NT2/D1 (cell line): ENCODE measurements around the gene HS6ST3.

Source experiments
- DNase-seq: peaks from one replicate; pipeline ENCODE4 v3.0.0-alpha.2; 2011; ENCODE audit warnings: low read depth, low spot score
- H3K27me3 ChIP-seq: 2 replicates; pipeline ENCODE4 v1.6.0; 2011; ENCODE audit warnings: mild to moderate bottlenecking; ENCODE audit not compliant: insufficient read length, insufficient read depth
- H3K36me3 ChIP-seq: 2 replicates; pipeline ENCODE4 v1.6.1; 2011; ENCODE audit warnings: mild to moderate bottlenecking, low read length, mixed read lengths; ENCODE audit not compliant: insufficient read depth, insufficient read length
- H3K4me1 ChIP-seq: 2 replicates; pipeline ENCODE4 v1.5.1; 2011; ENCODE audit not compliant: insufficient read depth, insufficient read length
- H3K4me3 ChIP-seq: 2 replicates; pipeline ENCODE4 v1.5.1; 2011; ENCODE audit warnings: low read depth; ENCODE audit not compliant: insufficient read length
- H3K9ac ChIP-seq: 2 replicates; pipeline ENCODE4 v1.6.0; 2011; ENCODE audit warnings: low read depth; ENCODE audit not compliant: insufficient read length
- H3K9me3 ChIP-seq: 2 replicates; pipeline ENCODE4 v1.5.1; 2011; ENCODE audit warnings: mild to moderate bottlenecking, low read length; ENCODE audit not compliant: insufficient read depth
- SUZ12 ChIP-seq: IDR thresholded peaks from 2 replicates; pipeline ENCODE4 v1.6.1; 2011; ENCODE audit not compliant: insufficient read length, insufficient read depth; ENCODE audit errors: extremely low read depth
- YY1 ChIP-seq: IDR thresholded peaks from 2 replicates; pipeline ENCODE4 v1.6.1; 2011; ENCODE audit not compliant: insufficient read length, insufficient read depth
- ZNF274 ChIP-seq: IDR thresholded peaks from 2 replicates; pipeline ENCODE4 v1.6.1; 2011; ENCODE audit warnings: mild to moderate bottlenecking, low read depth, low read length

Gene HS6ST3

GRCh38 chr13:96636001-96636709, 546.2 kb downstream of the HS6ST3 start:
- Histone ChIP-seq H3K27me3 (no peaks in the 10 kb centered on the region), H3K9me3 (no peaks in the 10 kb centered on the region), H3K36me3 (no peaks in the 10 kb centered on the region), H3K9ac (no peak overlapping the region), H3K4me1 (no peaks in the 10 kb centered on the region), H3K4me3 (no peak overlapping the region)
- no peak for DNase-seq
- TF ChIP-seq YY1 (no peak), ZNF274 (no peak), SUZ12 (no peak)

- no peaks in the 10 kb centered on the region for H3K36me3 ChIP-seq
- TF ChIP-seq YY1 (no peak), SUZ12 (no peak), ZNF274 (no peak)
- H3K9me3 ChIP-seq = no peaks in the 10 kb centered on the region
Observed at GRCh38 chr13:96637039-96637438, 547.1 kb downstream of the HS6ST3 start.

GRCh38 chr13:96646101-96646500, 556.2 kb downstream of the HS6ST3 start:
- Histone ChIP-seq H3K4me3 (no peak overlapping the region), H3K27me3 (no peaks in the 10 kb centered on the region), H3K36me3 (no peaks in the 10 kb centered on the region), H3K9me3 (no peaks in the 10 kb centered on the region; the same call in 1 of the 2 replicates), H3K9ac (no peak overlapping the region), H3K4me1 (no peaks in the 10 kb centered on the region)
- TF ChIP-seq ZNF274 (no peak), YY1 (no peak), SUZ12 (no peak)
- no peak for DNase-seq

More at GRCh38 chr13:96637039-96637438, 547.1 kb downstream of the HS6ST3 start:
- Histone ChIP-seq H3K27me3 (no peaks in the 10 kb centered on the region), H3K4me1 (no peaks in the 10 kb centered on the region), H3K9ac (no peak overlapping the region), H3K4me3 (no peak overlapping the region)
- DNase-seq = no peak

DNA sequence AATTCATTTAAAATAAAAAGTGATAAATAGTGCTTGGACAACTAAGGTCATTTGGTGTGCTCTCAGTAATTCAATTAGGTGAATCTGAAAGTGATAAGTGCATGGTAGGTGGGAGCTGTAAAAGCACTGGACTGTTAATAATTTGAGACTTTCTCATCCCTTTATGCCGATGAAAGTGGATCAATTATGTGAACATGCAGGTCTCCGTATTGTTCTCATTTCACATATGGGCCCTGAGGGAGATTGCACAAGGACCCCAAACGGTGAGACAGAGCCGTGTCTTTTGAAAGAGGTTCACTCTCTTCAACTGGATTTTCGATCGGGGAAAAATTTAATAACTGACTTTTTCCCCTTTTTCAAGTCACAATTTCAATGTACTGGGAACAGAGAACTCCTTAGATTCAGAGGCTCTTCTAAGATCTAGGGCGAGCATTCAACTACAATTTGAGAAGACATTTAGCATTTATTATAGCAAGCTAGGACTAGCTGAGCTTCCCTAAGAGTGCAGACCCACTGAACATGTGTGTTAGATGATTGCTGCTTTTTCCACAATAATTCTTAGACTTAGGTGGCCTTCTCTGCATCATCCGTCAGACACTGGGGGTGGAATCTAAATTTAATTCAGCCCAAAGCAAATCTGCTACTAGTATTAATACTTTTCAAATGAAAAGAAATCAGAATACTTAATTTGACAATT, 556.8 kb downstream of the HS6ST3 start:
- Histone ChIP-seq H3K9ac (no peak overlapping the region), H3K4me1 (no peaks in the 10 kb centered on the region), H3K27me3 (no peaks in the 10 kb centered on the region), H3K9me3 (no peaks in the 10 kb centered on the region; the same call in 1 of the 2 replicates), H3K4me3 (no peak overlapping the region), H3K36me3 (no peaks in the 10 kb centered on the region)
- TF ChIP-seq SUZ12 = no peak
- TF ChIP-seq ZNF274 = no peak
- DNase-seq = no peak

DNA sequence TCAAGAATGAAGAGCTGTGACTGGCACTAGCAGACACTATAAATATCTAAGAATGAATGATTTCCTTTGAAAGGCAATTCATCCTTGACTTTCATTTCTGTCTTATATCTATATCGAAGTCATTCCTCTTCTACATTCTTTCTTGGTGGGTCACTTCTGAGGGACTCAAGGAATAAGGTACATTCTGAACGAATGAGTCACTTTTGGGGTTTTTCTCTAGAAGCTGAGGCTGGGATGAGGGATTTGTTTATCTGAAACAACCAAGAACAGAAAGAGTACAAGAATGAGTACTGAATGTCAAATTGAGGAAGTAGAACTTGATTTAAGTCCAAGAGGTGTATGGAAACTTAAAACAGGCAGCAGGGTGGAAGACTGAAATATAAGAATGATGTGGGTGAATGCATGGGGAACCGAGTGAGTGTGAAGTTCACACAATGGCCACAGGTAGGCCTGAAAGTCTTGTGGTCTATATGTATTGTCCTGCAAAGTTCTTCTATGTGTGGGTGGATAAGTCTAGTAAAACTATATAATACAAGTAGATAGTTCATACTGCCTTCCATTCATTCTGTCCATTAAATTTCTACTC, 560.5 kb downstream of the HS6ST3 start:
- no peak for DNase-seq
- H3K9me3 ChIP-seq = no peaks in the 10 kb centered on the region
- no peaks in the 10 kb centered on the region for H3K4me1 ChIP-seq
- no peaks in the 10 kb centered on the region for H3K27me3 ChIP-seq
- H3K9ac ChIP-seq = no peak overlapping the region
- H3K4me3 ChIP-seq = no peak overlapping the region
- TF ChIP-seq ZNF274 = no peak
- TF ChIP-seq YY1 = no peak
- TF ChIP-seq SUZ12 = no peak
- H3K36me3 ChIP-seq = no peaks in the 10 kb centered on the region

DNA sequence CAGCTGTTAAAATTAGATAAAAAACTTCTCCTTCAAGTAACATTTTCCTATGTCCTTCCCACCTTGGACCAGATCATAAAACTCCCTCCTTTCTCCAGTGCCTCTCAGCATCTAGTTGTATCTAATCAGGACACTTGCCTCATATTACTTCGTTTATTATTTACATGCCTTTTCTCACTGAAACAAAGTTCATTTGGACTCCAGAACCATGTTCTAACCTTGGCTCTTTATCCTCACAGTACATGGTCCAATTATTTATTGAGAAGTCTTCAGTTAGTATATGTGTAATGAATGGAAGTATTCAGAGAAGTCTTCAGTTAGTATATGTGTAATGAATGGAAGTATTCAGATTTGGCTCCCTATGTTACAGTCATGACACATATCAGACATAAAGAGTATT, 561.7 kb downstream of the HS6ST3 start:
- Histone ChIP-seq H3K36me3 (no peaks in the 10 kb centered on the region), H3K27me3 (no peaks in the 10 kb centered on the region), H3K4me1 (no peaks in the 10 kb centered on the region), H3K4me3 (no peak overlapping the region), H3K9me3 (no peaks in the 10 kb centered on the region), H3K9ac (no peak overlapping the region)
- TF ChIP-seq YY1 = no peak
- TF ChIP-seq ZNF274 = no peak
- no peak for TF ChIP-seq SUZ12
- no peak for DNase-seq

- no peak overlapping the region for H3K9ac ChIP-seq
- no peaks in the 10 kb centered on the region for H3K9me3 ChIP-seq
- no peak overlapping the region for H3K4me3 ChIP-seq
- no peak for DNase-seq
- H3K4me1 ChIP-seq = no peaks in the 10 kb centered on the region
- TF ChIP-seq SUZ12 = no peak
- no peak for TF ChIP-seq ZNF274
- TF ChIP-seq YY1 = no peak
- H3K36me3 ChIP-seq = no peaks in the 10 kb centered on the region
- H3K27me3 ChIP-seq = no peaks in the 10 kb centered on the region
Observed at GRCh38 chr13:96652506-96652905, 562.6 kb downstream of the HS6ST3 start.
